Stimulated activated CD4-positive, alpha-beta T cell treated with anti-CD3 and anti-CD28 coated beads, TNF-alpha, amount 100 ng/mL, for 24 hours (primary cell): Measurements from ENCODE around the gene GPR146.

Experiments used
- DNase-seq, 3 experiments: peaks; one replicate each; pipeline ENCODE4 v3.0.0-alpha.2; 2020; ENCODE audit warnings: low read depth in 3 of 3

GPR146 gene

DNA sequence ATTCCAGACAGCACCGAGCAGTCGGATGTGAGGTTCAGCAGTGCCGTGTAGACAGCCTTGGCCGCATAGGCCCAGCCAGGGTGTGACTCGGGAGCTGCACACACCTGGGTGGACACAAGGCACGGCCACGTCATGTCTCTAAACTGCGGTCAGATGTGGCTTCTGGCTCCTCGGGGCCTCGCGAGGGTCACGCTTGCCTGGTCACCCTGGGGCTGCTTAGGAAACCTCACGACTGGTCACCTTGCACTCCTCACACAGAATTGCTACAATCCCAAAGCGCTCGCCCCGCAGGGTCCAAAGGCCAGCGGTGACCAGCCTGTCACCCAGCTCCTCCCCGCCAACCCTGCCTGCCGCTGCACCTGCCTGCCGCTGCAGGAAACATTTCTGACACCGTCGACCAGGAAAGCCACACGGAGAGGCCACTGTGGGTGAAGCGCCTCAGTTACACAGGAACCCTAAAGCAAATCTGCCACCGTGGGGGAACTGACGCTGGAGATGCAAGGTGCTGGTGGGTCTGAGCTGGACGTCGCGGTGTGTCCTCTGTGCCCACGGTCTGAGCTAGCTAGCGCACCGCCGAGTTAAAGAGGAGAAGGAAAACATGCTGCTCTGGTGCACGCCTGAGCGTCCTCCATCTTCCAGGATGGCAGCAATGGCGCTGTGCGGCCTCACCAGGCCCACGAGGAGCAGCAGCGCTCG, 48.6 kb downstream of the GPR146 start:
- DNase-seq, result no peak

DNA sequence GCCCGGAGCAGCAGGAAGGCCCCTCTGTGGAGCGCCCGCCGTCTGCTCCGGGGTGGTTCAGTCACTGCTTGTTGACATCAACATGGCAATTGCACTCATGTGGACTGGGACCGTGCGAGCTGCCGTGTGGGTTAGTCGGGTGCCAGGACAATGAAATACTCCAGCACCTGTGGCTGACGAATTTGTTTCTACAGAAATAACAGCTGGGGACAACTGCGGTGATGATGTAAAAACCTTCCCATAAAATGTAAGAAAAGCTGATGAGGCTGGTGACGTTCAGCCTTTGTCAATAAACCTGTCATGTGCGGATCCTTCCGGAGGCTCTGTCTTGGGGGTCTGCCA, 49.1 kb downstream of the GPR146 start:
- no peak for DNase-seq

DNA sequence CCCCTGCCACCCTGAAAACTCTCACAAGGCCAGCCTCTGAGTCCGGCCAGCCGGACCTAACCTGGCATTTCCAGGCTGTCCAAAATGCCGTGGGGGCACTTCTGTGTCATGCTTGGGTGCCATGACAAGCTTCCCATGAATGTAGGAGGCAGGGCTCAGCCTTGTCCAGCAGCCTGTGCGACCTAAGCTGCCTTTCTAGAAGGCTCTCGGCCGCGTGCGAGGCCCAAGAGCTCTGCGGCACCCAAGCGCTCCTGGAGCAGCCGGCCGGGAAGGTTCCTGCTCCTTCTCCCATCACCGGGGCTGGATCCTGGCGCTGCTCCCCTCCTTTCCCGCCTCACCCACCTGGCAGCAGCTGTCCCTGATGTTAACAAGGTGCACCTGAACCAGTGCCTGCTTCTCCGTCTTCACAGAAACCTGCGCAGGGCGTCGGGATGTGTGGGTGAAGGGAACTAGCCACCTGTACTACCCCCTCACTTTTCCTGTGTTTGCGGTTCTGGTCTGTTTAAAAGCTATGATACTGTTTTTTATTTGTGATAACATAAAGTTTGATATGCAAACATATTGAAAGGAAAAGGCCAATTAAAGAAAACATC, 49.7 kb downstream of the GPR146 start:
- DNase-seq, result no peak

DNA sequence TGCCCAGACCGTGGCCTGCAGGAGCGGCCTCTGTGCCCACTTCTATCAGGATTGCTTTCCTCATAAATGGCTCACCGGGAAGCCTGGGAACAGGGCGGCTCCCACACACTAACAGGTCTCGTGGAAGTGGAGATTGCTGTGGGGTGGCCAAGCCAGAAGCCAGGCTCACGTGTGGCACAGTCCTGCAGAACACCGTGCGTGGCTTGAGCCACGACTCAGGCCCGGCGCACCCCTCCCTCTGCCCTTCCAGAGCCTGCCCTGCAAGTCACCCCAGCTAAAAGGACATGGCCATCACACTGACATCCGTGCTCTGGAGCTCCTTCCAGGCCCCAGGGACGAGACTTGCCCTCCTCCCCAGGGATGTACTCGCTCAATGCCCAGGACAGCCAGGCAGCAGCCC, 50.5 kb downstream of the GPR146 start:
- no peak for DNase-seq

DNA sequence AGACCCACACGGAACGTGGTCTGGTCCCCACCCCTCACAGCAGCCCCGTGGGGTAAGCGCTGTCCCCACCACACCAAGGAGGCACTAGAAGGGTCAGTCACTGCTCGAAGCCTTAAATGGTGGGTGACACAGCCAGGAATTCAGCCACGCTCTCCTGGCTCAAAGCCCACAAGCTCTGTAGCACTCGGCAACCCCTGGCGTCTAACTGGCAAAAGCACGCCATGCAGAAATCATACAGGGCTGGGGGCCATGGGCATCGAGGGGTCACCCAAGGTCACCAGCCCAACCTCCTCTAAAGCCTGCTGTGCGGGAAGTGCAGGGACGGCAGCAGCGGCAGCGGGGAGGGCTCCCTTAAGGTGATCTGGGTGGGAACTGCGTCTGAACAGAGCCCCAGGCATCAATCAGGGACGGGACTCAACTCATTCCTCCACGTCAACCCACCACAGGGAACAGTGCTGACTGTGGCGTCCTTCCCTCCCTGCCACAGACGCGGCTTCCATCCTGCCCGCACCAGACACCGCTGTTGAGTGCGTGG, 51.3 kb downstream of the GPR146 start:
- no peak for DNase-seq

DNA sequence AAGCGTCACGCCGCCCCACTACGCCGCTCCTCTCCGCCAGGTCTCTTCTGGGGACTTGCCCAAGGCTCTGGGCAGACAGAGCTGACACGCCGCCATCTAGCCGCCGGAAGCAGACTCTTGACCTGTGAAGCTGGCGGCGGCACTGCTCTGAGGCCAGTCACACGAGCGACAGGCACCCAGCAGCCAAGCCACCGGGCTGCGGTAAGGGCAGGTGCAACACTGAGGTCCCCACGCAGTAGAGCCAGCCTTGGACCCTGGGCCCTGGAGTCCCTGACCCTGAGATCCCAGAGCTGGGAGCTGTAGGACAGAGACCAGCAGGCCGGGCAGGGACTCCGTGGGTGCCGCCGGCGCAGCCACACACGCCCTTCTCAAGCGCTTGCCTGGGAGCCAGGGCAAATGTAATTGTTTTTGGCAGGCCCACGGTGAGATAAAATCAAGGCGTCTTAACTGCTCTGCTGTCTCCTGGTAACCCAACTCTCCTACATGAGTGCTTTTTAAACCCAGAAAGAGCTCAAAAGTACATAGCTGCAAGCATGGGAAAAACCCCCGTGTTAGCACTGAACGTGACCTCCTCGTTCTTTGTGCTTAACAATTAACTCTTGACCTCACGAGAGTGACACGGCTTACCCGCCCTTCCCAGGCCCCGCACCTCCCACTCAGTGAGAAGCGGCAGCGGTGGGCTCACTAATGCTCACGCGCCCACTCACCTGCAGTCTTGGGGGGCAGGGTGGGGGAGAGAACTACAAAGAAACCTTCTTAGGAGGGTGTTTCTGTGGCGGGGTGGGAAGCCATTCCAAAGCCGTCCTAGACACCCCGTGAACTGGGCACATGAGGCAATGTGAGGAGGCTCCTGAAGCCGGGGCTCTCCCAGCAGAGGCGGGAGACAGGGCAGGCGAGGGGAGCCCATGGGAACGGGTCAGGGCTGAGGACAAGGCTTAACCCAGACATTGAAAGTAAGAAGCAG, 52.1 kb downstream of the GPR146 start:
- DNase-seq, result no peak

DNA sequence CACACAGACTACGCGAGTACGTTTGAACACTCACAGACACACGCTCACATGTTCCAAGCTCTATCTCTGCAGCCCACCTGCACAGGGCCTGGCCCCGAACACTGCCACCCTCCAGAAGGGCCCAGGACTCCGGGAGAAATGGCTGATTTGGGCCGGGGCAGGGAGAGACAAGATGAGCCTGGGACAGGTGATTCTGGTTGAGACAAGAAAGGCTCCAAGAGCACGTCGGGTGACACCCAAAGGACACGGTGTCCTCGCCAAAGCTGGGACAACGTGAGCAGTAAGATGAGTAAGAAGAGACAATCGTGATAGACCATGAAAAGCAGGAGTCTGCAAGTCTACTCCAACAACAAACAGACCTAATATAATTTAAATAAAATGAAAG, 52.8 kb downstream of the GPR146 start:
- DNase-seq, result no peak

DNA sequence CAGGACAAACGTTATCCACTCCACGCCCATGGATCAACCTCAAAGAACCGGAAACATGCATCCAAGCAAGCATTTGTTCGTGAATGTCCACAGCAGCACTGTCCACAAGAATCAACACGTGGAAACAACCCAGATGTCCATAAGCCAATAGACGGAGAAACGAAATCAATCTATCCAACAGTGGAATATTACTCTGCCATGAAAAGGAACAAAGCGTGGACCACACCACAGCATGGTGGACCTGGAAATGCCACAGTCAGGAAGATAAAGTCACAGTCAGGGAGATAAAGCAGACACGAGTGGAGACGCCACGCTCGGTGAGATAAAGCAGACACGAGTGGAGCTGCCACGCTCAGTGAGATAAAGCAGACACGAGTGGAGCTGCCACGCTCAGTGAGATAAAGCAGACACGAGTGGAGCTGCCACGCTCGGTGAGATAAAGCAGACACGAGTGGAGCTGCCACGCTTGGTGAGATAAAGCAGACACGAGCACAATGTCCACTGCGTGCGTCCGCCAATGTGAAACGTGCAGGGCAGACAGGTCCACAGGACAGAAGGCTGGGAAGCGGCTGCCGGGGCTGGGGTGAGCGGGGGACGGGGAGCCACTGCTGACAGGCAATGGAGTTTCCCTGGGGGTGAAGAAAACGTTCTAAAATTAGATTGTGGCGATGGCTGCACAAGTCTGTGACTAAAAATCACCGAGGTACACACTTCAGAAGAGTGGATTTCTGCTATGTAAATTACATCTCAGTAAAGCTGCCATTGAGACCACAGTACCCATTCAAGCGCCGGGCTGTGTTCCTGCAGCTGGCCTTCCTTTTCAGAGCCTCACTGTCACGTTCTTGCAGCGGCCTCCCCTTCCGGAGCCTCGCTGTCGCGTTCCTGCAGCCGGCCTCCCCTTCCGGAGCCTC, 54.2 kb downstream of the GPR146 start:
- no peak for DNase-seq

DNA sequence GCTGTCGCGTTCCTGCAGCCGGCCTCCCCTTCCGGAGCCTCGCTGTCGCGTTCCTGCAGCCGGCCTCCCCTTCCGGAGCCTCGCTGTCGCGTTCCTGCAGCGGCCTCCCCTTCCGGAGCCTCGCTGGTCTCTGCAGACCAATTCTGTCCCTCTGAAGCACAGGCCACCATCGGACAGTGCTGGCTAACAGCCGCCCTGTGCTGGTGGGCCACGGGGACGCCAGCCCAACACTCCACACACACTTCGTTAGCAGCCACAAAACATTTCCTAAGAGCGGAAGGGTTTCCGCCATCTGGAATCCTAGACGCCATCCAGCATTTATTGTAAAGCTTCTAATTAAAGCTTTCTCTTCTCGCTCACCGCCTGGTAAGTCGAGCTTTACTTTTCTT, 54.8 kb downstream of the GPR146 start:
- no peak for DNase-seq

DNA sequence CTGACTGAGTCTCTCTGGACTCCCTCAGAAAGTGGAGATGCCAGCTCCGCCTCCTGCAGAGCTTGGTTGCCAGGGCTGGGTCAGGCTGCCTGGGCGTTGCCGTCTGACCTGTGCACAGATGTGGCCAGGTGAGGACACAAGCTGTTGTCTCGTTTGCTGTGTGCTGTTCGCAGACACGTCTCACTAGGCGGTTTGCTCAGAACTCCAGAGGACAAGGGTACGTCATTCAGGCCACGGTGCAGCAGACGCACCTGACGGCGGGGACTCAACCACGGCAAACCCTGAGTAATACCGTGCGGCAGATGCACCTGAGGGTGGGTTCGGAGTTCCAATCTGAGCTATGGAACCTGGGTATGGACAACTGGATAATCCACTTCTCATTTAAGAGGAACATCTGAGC, 55.3 kb downstream of the GPR146 start:
- DNase-seq, result no peak

DNA sequence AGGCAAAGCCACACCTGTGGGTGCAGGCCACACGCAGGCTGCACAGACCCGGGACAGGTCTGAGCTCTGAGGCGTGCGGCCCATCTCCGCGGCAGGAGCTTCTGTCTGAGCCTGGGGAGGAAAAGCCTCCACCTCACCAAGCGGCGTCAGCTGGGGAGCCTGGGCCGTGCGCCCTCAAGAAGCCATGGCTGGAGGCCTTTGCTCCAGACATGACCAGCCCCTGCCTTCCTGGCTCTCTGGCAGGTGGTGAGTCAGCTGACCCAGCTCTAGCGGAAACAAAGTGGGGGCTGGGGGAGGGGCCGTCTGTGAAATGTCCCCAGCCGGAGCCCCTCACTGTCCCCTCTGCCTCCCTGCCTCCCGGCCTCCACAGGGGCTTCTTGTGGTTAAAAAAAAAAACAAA, 56.0 kb downstream of the GPR146 start:
- no peak for DNase-seq

DNA sequence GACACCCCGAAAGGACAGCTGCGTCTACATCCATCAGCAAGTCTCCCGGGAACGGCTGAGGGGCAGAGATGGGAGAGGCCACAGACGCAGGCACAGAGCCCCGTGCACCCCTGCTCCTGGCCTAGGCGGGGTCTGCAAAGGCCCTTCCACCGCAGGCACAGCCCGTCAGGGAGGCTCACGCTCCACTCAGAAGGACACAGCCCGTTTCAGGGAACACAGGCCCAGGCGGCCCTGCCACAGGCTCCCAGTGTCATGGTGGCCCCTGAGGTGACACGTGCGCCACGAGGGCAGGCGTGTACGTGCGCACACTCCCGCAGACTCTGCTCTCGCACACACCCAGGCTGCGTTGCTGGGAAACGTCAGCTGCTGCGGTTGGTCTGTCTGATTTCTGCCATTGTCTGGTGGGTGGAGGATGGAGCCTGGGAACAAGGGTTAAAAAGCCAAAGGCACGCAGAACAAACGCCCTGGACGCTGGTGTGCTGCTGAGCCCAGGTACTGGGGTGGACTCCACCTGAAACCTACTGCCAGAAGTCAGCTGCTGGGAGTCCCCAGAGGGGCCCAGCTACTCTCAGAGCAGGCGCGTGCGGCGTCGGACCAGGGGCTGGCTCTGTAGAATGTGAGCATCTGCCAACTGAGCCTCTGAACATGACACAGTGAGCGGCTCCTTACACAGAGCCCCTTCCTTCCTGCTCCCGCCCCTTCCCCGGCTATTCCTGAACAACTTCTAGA, 56.7 kb downstream of the GPR146 start:
- DNase-seq, result no peak

DNA sequence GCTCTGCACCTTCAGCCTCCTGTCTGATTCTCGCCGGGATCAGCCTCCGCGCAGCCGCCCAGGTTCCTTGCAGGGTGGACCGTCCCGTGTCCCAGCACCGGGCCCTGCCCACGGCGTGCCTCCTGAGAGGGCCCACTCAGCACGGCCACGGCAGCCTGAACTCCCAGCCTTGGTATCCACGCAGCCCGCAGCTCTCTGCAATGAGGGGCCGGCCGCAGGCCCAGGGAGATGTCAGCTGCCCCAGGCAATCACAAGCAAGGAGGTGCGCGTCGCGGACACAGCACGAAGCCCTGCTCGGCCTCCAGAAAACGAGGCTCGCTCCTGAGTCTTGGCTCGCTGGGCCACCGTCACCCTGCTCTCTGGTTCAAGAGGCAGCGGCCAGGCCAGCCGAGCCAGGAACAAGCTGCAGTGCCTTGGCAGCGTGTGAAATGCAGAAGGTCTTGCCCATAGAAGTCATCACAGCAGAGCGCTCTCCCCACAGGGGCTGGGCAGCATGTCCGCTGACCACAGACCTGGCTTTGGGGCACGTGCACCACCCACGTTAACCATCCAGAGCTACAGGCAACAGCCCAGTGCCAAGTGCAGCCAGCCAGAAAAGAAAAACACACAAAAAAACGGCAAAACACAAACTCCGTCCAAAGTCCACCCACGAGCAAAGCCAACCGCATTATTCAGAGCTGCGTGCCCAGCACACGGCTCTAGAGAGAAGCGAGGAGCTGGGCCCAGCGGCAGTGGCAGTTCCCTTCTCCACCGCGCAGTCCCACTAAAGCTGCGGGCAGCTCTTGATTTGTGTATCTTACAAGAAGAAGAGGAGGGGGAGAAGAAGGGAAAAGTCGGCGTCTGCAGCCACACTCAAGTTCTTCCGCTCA, 57.5 kb downstream of the GPR146 start:
- DNase-seq, result no peak

DNA sequence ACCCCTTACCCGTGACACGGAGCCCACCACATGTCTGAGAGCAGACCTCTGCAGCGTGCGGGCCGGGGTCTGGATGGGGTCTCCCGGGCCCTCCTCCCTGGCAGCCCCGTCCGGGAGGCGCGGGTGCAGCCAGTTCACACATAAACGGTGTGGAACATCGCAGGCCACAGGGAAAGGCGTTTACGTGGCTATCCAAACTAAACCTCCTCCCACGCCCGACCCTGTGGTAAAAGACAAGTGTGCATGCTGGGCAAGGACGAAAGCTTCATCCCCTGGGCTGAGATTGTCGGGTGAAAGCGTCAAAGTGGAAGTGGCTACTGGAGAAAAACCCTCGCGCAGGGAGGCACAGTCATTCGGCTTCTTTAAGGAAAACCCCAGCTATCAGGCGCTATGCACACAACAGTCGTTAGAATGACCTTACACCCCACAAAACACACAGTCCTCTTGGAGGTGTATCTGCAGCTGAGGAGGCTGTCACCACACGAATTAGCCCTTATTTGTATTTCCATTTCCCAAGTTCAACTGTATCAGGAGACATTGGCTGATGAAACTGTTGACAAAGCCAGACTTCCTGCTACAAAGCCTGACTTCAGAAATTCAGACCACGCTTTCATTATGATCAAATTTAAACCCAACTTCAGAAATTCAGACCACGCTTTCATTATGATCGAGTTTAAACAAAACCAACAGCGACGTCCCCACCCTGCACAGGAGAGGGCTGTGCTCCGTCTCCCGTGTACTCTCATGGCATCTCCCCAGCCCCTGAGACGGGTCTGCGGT, 58.9 kb downstream of the GPR146 start:
- DNase-seq, result no peak

DNA sequence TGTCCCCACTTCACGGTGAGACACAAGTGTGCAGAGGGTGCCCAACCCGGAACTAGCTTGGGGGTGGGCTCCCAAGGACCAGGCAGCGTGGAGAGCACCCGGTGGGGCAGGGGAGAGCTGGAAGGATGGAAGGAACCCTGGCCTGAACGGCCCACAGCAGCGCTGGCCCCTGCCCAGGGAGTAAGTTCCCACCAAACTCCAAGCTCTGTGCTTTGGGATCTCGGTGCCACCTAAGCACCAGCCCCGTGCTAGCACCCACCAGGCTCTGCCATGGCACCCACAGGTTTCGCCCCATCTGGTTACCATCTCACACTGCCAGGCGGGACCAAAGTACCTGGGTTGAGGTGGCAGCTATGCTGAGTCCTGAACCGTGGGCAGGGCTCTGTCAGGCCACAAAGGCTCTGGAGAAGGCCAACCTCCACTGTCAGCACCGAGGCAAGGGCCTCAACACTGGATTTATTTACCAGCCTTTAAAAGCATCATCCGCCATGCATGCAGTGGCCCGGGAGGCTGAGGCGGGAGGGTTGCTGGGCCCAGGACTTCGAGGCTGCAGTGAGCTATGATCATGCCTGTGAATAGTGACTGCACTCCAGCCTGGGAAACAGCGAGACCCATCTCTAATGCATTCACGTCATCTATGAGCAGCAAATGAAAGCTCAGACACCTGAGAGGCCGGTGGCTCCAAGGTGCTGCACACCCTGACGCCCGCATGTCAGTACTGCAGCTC, 59.6 kb downstream of the GPR146 start:
- DNase-seq, result no peak

DNA sequence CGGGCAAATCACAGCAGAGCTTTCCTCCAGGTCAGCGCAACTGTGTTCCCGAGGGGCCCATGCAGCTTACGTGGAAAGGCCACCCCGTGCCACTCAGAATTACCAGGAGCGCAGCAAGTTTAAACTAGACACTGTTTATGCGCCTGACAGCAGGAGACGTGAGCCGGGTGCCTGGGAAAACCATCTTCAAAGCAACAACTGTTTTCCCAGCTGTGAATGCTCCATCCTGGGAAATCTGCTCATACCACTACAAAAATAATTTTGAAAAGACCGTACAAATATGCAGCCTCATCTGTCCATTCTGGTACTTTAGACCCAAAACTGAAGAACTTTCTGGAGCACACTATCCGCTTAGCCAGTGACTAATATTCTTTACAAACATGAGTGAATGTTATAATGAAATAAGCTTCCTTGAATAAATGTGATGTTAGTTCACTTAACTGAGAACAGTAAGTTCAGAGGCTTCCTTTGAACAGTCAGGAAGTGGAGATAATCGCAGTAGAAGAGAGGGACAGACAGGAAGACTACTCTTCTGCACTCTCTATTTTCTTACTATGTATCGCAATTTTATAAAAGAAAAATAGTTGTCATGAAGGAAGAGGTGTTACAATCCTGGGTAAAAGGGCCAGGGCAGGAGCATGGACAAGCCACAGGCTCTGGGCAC, 60.3 kb downstream of the GPR146 start:
- no peak for DNase-seq

DNA sequence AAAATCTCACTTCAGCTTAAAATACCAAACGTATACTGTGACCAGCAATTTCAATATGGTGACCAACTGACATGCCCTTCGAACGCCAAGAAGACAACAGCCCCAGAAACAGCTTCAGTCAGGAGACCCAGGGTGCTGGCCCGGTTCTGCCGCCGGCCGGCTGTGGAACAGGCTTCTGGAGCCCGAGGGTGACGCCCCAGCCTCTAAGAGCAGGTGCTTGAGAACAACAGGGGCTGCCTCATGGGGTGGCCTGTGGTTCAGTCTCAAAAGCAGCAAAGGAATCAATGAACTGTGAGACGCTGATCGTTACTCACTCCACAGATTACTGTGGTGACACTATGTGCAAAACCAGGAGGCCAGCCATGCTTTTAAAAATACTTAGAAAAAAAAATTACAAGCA, 60.8 kb downstream of the GPR146 start:
- no peak for DNase-seq
